Activated naive CD4-positive, alpha-beta T cell treated with anti-CD3 and anti-CD28 coated beads for 36 hours (primary cell): ENCODE measurements around the gene ZNF100. TPM values are rescaled to one million over a fixed set of nuclear protein-coding genes. Genes with fewer than 3 reads are reported as not detected.

ENCODE experiments used
- total RNA-seq, 2 experiments: library from RNA; stranded (reverse); gene quantifications; one replicate each; pipeline ENCODE4 v1.2.3, GENCODE V29; 2021

ZNF100 gene
- total RNA-seq, 2 experiments from 2014 or later: 19.3 to 22.7 TPM

Other genes starting within 250 kb of the ZNF100 start
- gene ZNF43, start 68.6 kb upstream of the ZNF100 start, total RNA-seq: 10 to 100 TPM; 25.8 to 27.8 TPM
- gene ZNF208, start 243.4 kb upstream of the ZNF100 start, total RNA-seq: 1 to 10 TPM in 1 of 2 experiments, under 1 TPM in 1; 0.96 to 1.7 TPM